SKM-1 (cell line): ENCODE measurements around the gene C11orf21.

Experiments
- DNase-seq: peaks from one replicate; lab custom pipeline; 2025; ENCODE audit not compliant: unreplicated experiment; lab: John Stamatoyannopoulos, UW

The C11orf21 gene

DNA sequence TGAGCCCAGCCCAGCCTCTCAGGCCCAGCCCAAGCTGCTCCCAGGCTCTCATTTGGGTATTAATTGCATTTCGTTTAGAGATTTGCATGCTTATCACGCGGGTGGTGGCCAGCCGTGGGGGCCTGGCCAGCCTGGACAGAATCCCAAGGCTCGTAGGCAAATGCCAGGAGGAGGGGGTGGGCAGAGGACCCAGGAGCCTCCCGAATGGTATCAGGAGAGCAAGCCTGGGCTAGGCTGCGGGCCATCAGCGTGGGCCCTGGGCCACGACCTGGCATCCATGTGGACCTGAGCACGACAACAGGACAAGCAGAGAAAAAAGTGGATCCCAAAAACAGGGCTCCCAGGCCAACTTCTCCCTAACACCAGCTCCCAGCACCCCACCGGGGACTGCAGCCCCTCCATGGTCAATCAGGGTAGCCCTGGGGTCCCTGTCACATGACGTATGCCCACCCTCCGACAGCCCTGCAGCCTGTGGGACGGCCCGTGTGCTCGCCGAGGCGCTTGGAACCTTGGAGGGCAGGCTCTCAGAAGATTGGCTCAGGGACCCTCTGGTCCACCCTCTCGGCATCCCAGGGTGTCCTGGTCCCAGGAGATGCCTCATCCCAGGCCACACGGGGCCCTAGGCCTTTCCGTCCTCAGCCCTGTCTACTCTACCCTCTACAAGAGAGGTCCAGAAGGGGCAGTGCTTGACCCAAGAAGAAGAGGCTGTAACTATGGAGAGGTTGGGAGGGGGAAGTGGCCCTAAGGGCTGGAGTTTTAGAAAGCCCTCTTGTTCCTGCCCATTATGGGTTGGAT, 40.1 kb downstream of the C11orf21 start:
- no peak for DNase-seq

DNA sequence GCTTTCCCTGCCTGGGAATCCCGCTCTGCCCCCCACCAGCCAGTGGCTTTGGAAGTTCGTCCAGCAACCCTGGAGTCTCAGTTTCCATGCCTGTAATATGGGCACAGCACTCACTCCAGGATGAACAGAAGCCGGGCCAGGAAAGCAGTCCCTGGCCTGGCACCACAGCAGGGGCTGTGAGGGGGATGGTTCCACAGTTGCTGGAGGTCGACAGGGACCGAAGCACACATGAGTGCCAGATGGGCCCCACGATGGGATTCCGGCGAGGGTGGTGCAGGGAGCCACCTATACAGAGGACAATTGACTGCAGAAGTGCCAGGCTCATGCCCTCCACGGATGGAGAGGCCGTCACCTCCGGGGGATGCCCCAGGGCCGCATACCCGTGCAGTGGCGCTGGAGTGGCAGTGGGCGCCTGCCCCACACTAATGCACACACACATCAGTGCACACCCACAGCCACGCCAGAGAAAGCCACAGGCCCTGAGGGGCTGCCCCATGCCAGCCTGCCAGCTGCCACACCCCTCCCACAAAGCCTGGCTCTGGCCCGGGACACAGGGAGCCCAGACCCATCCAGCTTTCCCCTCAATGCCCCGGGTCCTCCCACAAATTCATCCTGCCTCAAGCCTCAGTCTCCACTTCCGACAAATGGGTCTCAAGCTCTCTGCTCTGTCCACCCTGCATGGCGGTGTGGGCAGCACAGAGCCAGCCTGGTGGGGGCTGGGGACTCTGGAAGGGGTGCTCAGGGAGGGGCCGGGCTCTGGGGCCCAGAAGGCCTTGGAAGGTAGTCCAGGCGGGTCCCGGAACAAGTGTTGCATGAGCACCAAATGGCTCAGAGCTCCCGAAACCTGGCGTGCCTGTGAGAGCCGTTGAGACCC, 41.0 kb downstream of the C11orf21 start:
- no peak for DNase-seq

DNA sequence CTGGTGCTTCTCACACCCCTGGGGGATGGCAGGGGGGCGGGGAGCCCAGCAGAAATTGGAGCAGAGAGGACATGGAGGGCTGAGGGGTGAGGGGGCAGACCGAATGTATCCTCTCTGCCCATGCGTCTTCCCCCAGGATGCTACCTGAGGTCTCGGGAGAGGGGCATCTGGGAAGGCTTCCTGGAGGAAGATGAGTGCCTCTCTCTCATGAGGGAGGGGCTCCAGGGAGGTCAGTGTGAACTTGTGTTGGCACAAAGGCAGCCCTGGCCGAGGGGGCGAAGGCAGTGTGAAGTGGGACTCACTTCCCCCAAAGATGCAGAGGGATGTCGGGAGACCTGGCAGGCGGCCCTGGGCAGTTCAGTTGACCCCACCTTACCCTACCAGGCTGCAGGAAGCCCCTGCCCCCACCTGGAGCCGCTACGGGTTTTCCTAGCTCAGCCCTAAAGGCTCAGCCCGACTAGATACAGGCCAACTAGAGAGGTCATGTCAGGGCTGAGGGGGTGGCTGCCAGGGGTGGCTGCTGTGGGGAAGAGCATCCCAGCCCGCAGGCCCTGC, 41.7 kb downstream of the C11orf21 start:
- DNase-seq: no peak

DNA sequence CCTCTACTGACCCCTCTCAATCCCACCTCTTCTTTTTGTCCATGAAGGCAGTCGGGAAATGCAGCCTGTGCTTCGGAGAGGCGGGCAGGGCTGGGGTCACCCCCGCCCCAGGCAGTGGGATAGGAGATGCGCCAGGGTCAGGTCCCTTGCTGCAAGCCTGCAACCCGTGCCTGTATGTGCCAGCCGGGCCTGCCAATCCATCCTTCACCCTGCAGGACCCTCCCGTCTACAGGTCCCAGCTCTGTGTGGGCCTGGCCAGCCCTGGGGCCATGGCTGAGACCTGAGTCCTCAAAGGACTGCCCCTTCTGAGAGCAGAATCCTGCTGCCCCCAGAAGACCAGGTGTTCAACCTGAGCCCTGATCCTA, 42.3 kb downstream of the C11orf21 start:
- no peak for DNase-seq

DNA sequence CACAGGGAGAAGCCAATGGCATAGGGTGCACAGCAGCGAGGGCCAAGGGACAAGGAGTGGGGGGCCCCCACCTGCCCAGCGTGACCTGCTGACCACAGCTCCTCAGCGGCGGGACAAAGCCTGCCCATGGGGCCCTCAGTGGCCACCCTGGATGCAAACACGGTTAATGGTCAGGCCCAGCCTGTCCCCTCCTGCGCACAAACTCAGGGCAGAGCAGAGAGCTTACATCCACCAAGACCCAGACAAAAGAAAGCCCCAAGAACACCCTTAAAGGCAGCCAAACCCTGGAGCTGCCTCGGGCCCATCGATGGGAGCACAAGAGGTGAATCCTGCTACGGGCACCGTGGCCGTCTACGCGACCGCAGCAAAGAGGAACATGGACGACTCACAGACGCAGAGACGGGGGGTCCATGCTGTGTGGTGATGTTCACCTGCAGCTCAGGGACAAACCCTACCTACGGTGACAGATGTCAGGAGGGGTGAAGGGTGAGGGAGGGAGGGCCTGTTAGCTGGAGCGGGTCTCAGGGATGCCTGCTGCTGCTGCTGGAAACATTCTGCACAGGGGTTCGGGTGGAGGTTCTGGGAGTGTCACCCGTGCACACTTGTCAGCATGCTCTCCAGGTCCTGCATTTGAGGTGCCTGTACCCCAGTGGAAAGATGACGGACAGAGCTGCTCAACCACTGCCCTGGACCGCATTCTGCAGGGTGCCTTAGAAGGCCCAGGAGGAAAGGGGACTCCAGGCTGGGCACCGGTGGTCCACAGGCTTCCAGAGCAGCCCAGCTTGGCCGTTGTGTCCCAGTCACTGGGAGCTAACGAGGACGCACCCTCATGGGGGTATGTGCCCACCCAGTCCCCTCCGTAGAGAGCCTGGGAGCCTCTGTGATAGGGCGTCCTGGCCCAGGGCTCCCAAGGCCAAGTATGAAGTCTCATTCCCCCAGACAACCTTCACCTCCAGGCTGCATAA, 42.9 kb downstream of the C11orf21 start:
- no peak for DNase-seq

DNA sequence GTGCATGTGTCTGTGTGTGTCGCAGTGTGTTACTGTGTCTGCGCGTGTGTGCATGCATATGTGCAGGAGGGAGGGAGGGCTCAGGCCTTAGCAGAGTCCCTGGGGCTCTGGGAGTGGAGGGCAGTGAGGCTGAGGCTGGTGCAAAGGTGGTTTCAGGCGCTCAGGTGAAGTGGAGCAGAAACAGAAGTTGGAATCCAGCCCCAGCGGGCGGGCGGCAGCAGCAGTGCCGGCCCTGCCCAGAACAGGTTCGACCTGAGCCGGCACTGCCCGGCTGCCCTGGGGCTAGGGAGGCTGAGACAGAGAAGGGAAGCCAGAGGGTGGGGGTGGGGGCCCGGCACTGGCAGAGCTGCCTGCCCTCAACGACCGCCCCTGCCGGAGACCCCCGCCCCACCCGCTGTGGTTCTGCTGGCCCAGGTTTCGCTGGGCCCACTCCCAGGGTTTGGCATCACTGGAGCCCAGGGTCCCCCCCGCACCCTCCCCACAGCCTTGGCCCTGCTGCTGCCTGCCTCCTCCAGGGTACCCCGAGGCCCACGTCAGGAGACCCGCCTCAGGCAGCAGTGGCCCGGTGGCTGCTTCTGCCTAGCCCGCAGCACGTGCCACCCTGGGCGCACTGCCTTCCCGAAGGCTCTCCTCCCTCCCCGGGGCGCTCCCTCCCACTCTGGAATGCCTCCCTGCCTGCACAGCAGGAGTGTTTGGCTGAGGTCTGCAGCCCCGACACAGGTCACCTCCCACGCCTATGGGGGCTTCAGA, 44.6 kb downstream of the C11orf21 start:
- DNase-seq: no peak

DNA sequence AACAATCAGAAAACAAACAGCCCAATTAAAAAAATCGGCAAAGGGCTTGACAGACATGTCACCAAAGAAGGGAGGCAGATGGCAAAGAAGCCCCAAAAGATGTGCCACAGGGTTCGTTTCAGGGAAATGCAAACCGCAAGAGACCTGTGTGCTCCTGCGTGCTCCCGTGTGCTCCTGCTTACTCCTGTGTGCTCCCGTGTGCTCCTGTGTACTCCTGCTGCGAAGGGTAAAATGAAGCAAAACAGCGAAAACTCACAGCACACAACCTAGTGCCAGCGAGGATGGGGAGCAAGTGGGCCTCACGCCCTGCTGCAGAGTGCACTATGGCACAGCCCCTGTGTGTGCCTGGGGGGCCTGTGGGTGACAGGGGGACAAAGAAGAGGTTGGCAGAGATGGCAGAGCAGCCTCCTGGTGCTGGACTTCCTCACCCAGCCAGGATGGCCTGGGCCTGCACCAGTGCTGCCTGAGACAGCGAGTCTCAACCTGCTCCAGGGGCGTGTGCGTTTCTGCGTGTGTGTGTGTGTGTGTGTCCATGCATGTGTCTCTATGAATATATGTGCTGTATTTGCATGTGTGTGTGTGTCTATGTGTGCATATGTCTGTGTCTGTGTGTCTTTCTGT, 45.3 kb downstream of the C11orf21 start:
- DNase-seq: no peak

DNA sequence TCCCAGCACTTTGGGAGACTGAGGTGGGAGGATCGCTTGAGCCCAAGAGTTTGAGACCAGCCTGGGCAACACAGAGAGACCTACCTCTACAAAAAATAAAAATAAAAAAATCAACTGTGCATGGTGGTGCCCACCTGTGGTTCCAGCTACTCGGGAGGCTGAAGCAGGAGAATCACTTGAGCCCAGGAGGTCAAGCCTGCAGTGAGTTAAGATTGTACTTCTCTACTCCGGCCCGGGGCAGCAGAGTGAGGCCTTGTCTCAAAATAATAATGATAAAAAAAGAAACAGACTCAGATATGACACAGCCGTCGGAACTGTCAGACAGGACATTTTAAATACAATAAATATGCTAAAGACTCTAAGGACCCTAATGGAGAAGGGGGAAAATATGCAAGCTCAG, 49.7 kb downstream of the C11orf21 start:
- no peak for DNase-seq

DNA sequence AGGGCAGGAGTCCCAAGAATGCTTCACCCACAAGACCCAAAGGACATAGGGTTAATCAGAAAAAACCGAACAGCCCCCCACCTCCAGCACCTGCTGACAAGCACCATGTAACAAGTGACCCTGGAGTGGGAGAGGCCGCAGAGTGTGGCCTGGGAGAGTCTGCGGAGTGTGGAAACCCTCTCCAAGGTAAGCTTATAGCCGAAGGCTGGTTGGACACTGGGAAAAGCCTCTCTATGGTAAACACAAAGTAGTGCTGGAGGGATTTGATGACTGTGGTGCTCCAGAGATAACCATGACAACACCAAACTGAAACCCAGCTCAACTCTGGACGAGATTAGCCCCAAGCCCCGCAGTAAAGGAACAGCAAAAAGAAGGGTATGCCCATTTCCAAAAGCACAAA, 50.6 kb downstream of the C11orf21 start:
- DNase-seq: no peak

DNA sequence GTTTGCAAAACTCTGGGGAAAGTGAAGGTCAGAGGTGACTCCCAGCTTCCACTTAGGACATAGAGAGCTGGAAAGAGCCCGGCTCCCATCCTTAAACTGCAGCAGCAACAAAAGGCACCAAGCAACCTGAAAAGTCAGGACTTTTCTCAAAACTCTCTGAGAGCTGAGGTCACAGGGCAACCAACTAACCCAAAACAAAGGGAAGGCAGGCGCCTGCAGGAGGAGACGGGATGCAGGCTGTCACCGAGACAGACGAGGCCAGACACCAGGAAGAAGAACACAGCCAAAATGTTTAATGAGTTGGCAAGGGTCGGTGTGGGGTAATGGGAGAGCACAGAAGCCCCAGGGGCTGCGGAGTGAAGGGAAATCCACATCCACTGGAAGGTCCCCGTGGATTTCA, 51.2 kb downstream of the C11orf21 start:
- no peak for DNase-seq

DNA sequence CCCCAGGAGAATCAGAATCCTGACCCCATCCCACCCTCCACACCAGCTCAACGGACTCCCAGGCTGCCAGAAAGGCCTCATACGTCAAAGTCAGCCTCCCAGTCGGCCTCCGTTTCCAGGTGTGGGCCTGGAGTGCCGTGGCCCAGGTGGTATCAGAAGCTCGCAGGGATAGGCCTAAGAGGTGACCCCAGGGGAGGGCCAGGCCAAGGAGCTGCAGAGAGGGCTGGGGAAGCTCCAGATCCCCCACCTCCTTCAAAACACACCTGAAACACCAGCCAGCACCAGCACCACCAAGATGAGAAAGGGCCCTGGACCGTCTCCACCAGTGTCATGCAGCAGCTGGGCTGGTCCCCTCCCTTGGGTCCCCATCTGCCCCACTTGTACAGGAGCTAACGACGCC, 51.7 kb downstream of the C11orf21 start:
- DNase-seq: no peak

DNA sequence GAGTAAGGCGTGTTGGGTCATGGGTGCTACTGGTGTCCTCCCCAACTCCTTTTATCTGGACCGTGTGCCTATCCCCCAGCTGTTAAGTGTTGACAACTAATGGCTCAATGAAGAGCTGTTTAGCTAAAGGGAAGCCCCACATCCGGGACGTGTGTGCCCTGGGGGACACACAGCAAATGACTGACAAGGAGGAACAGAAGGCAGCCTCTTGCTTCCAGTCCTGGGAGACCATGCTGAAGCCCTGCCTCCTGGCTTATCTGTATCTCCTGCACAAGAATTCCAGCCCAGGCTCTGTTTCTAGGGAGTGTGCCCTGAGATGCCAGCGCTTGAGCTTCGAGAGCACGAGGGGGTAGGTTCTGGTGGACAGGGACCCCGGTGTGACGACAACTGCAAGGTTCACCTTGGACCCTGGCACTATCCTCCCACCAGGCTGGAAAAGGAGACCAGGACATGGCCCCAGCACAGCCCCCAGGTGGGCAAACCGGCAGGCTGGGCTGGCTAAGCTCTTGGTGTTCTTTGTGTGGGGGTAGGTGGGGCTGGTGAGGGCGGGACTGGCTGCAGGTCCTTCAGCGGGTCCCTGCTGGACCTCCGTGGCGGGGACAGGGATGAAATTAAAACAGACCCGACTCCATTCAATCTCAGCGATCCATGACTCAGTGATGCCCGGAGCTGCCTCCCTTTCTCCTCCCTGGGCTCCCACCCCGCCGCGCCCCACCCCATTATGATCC, 52.4 kb downstream of the C11orf21 start:
- no peak for DNase-seq

DNA sequence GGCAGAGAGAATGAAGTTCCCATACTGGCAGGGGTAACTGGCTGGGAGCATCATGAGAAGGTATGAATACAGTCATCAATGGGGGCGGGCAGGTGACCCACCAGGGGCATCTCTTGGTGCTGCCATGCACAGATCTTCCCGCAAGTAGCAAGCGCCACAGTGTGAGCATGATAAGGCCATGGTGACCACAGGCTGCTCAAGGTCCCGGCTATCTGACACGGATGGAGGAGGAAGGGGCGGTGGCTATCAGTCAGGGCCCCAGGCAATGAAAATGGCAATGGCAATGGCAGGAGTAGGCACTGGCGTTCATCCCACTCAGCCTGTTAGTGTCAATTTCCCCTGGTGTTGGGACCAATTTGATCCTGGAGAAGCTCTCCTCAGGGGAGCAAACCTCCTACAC, 53.0 kb downstream of the C11orf21 start:
- no peak for DNase-seq

DNA sequence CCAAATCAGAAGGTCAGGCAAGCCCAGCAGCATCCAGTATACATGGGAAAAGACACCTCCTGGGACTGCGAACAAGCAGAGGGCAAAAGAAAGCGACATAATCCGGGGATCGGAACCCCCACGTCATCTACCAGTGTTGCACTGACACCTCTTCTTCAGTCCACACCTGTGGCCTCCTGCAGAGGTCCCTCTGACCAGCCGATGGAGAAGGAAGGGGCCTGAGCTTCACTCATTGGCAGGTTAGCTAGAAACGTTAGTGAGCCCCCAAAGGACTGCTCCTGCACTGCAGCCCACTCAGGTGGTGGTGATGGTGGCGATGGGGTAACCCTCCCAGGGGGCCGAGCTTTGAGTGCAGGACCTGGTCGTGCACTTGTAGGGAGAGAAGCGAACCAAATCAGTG, 53.5 kb downstream of the C11orf21 start:
- no peak for DNase-seq

DNA sequence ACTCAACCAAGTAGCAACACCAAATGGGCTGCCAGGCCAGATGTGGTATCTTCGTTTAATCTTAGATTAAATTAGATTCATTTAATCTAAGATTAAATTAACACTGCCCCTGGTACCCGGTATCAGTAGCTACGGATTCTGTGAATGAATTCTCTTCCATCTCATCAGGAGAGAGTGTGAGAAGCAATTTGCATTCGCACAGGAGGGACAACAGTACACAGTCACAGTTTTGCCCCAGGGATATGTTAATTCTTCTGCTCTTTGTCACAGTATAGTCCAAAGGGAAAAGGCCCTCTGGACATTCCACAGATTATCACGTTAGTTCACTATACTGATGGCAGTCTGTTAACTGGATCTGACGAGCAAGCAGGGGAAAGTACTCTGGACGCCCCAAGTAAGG, 54.2 kb downstream of the C11orf21 start:
- no peak for DNase-seq
